Hippocampal formation (tissue), 2 donors: ENCODE measurements around the gene PAX1.

Experiments used
- DNase-seq, 2 donors: peaks; one replicate each; lab custom pipeline; 2025; lab: John Stamatoyannopoulos, UW

PAX1 gene

DNA sequence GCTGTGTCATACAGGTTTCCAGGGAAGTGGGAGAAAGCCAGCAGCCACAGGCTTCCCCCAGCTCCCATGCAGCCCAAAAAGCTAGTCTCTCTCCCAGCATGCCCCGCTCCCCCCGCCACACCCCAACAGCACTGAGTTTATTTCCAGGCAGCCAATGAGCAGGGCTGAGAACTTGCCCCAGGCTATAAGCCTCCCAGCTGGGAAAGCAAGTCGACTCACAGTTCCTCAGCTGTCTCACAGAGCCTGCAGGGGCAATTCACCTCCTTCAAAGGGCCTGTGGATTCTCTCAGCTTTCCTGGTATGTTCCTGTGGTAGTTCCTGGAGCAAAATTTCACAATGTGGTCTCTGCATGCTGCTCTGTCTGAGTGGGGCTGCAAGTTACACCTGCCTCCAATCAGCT is 34.2 kb downstream of the PAX1 start:
- no peak for DNase-seq

- DNase-seq: no peak
Measured at GRCh38 chr20:21741266-21741665, 35.8 kb downstream of the PAX1 start.

DNA sequence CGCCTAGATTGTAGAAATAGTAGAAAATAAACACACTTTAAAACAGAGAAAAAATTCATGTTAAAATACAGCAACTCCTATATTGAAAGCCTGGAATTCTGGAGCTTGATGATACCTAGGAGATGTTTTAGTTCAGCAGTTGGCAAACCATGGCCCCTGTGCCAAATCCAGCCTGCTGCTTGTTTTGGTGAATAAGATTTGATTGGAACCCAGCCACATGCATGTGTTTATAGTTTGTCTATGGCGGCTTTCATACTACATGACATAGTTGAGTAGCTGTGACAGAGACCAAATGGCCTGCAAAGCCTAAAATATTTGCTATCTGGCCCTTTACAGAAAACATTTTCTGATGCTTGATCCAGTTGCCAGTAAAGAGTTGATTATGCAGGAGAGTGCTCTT is 57.2 kb downstream of the PAX1 start:
- DNase-seq: no peak

DNA sequence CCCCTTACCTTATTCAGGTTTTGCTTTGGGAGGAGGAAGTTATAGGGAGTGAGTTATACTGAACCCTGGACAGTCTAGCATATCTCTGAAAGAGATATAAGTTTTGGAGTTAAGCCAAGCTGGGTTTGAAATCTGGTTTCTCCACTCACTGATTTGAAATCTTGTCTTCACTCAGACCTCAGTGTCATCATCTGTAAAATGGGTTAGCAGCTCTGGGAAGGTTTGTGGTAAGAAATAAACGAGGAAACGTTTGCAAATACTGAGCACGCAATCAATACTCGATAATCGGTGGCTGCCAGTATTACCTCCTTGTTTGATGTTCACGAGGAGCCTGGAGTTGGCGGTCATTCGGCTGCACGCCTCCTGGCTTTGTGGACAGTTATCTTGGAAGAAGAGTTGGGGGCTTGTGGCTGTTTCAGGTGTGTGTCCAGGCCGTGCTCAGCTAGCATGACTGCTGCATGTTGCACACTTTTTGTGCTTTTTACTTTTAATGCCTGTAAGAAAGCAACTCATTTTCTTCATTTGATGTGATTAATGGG is 61.8 kb downstream of the PAX1 start:
- DNase-seq: no peak

- DNase-seq: no peak
Measured at GRCh38 chr20:21767739-21768223, 62.3 kb downstream of the PAX1 start.
